AML-193 (cell line): Measurements from ENCODE around the gene TMEM120A.
A peak's percentile ranks its signal among the peaks of the same experiment; 100 is the strongest.

Experiments used
- DNase-seq, 2 experiments: peaks; one replicate each; lab custom pipeline; 2025; lab: John Stamatoyannopoulos, UW

The TMEM120A gene

DNA sequence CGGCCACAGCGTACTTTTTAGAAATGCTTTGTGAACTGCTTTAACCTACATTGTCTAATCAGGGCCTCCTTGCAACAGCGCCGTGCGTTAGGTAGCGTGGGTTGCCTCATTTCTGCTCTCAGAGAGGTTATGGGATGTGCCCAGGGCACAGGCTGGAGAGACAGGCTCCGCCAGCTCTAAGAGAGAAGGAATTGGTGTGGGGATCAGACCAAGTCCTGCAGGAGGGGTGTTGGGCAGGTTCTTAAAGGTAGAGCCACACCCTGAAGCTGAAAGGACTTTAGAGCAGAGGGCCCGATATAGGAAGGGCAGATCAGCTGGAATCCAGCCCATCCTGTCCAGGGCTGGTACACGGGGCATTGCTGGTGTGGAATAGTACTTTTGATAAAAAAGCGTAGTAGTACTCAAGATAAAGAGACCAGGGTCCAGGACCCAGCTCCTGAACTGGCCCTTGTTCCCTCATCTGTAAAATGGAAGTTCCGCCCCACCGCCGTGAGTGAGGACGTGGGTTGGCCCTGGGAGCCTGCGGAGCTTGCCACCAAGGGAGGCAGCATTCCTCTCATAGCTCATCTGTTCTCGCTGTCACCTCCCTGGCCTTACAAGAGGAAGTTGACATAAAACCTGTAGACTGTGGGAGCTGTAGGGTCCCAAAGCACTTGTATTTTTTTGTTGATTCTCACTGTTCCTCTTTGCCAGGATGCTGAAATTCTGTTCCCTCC is 37.2 kb downstream of the TMEM120A start:
- no peak for DNase-seq

DNA sequence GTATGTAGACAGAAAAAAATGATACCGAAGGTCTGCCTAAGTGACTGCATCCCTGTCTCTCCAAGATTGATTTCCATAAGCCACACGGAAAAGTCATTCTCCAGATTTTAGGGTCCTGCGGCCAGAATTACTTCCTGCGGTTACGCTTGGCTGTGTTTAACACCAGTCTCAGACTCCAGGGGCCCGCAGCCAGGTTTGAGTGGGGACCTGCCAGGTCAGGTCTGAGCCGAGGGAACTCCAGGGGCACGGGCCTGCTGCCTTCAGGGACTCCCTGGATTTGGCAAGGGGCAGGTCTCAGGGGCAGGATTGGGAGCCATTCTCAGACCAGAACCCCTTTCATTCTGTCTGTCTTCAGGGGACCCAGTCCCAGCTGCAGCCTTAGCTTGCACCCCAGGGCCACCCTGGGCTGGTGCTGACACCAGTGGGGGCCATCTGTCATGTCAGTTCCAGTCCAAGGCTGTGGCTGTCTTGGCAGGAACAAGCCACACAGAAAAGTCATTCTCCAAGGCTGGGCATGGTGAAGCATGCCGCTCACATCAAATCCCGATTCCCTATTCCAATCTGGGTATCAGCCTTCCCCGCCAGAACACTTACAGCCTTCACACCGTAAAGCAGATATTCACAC is 39.0 kb downstream of the TMEM120A start:
- DNase-seq, result no peak

DNA sequence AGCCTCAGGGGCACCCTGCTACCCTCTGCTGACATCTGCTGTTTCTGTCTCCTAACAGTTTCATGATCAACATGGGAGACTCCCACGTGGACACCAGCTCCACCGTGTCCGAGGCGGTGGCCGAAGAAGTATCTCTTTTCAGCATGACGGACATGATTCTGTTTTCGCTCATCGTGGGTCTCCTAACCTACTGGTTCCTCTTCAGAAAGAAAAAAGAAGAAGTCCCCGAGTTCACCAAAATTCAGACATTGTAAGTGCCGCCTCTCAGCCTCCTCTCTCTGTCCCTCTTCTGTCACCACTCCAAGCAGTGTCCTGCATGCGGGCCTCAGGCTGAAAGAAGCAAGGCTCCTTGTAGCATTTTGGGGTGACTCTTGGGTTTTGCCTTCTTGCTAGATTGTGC is 40.5 kb downstream of the TMEM120A start:
- no peak for DNase-seq

DNA sequence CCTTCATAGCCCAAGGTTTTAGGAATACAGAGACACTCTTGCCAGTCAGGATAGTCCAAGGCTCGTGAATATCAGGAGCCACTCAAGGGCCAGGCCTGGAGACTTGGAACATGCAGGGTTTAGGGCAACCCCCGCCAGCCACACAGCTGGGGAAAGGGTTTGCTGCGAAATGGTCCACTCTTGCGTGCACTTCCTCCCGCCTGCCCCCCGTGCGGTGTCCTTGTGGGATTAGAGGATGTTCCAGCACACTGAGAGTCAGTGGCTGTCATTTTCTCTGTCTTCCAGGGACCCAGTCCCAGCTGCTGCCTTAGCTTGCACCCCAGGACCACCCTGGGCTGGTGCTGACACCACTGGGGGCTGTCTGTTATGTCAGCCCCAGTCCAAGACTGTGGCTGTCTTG is 41.0 kb downstream of the TMEM120A start:
- no peak for DNase-seq

DNA sequence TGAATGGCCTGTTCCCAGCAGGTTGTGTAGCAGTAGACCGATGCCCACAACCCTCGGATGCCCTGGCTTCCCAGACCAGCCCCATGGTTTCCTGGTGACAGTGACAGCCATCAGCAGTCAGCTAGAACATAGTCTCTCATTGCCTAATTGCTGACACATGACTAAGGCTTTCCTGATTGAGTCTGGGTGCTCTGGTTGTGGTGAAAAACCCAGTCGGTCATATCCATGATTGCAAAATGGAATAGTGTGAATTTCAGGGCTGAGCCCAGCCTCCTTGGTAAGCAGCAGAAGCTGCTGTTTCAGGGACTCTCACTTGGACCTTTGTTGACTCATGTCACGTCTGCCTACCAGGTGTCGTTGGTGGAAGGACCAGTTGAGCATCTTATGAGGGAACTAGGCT is 42.9 kb downstream of the TMEM120A start:
- peak; percentile 86 to 95 for DNase-seq

DNA sequence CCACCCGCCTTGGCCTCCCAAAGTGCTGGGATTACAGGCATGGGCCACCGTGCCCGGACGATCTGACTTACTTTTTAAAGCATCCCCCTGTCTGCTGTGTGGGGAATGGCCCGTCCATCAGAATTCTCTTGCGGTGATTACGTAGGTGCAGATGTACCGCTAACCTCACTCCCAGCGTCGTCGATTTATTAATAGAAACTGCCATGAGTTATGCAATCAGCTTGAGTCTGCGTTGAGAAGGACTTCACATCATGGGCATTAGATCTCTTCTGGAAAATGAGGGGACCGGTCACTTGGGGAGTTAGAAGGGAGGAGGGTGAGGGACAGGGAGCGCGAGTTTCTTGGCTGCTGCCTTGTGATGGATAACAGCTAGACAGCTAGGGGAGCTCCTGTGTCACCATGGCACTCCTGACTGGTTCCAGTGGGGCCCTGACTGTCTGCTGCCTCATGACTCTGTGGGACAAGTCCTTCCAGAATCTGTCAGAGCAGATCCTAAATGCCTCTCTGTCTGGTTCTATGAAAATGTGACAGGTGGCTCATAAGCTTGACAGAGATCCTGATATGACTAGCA is 44.2 kb downstream of the TMEM120A start:
- no peak for DNase-seq

DNA sequence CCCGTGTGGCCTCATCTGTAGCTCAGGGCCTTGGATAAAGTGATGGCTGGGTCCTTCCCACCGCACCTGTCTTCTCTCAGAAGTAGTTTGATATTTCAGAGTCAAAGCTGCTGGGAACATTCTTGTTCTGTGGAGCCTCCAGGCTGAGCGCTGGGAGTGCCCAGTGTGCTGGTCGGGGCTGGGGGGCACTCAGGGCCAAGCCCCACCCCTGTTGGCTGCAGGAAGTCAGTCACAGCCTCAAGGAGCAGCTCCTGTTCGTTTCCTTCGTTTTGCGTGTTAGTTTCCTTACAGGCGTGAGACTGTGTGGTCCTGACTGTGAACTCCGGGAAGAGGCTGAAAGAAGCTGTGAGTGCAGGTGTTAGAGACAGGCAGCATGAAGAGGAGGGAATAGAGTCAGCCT is 46.2 kb downstream of the TMEM120A start:
- DNase-seq, result no peak

DNA sequence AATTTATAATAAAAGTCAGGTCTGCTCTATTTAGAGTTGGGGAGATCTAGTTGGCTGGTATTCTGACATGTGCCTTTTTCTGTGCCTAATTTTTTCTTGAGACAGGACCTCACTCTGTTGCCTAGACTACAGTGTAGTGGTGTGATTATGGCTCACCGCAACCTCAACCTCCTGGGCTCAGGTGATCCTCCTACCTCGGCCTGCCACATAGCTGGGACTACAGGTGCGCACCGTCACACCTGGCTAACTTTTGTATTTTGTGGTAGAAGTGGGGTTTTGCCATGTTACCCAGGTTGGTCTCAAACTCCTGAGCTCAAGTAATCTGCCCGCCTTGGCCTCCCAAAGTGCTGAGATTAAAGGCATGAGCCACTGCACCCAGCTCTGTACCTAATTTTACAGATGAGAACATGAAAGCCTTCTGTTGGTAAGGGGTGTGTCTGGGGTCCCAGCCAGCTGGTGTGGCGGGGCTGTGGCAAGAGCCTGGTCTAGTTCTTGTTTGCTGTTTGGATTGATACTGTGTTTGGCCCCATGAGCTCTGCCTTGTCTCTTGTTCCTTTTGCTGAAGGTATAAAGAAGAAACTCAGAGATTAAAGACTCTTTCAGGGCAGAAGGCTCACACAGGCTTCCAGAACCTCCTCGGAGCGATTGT is 48.1 kb downstream of the TMEM120A start:
- DNase-seq, result no peak

DNA sequence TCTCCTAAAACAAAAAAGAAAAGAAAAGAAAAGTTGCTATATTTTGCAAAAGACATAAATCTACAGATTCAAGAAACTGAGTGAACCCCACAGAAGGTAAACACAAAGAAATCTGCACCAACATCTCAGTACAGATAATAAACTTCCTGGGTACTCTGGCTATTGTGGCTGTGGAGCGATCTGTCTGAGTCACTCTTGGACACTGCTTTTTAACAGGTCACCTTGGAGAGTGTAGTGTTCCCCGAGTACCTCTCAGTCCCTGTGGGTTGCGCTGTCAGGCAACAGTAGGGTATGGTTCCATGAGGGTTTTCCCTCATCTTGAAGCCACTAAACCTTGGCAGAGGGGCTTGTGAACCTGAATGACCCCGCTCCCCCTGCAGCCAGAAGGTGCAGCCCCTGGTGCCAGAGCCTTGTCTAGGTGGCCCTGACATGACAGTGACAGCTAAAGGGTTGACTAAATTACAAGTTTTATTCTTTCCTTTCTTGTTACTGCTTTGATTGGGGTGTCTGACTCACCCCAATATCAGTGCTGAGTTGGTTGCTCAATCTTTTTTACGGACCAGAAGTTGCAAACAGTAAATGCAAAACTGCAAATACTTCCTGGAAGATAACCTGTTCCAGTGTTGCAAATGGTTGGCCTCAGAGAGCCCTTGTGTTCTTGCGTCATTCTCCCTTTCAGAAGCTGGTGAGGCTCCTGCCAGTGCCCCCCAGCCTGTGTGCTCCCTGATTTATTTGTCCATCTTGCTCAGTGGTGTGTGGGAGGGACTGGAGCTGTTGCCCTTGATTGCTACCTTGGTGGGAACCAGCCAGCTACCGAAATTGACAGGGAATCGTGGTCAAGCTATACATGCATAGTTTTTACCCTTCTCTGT is 48.9 kb downstream of the TMEM120A start:
- peak; percentile 89 to 93 for DNase-seq

DNA sequence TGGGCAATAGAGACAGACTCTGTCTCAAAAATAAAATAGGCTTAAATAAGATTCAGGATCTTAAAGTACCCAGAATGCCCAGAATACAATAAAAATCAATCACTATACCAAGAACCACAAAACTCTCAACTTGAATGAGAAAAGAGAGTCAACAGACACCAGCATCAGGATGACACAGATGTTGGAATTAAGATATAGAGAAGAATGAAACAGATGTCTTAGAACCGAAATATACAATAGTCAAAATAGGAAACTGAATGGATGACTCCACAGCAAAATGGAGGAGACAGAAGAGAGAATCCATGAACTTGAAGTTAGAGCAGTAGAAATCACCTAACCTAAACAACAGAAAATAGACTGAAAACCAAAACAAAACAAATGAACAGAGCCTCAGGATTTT is 49.9 kb downstream of the TMEM120A start:
- DNase-seq, result no peak

DNA sequence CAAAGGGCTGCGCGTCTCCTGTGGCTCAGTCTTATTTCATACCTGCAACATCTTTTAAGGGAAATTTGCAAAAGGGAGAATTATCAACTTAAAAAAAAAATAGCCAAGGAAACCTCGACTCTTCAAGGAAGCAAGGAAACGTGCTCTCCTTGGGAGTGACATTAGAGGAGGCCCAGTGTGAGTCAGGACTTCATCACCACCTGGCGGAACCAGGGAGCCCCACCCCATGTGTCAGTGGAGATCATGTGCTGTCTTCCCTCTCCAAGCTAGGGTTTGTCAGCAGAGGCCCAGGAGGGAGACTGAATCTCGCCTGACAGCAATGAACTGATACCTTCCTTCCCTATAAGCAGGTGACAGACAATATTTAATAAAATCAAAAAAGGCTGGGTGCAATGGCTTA is 50.5 kb downstream of the TMEM120A start:
- DNase-seq, result no peak

DNA sequence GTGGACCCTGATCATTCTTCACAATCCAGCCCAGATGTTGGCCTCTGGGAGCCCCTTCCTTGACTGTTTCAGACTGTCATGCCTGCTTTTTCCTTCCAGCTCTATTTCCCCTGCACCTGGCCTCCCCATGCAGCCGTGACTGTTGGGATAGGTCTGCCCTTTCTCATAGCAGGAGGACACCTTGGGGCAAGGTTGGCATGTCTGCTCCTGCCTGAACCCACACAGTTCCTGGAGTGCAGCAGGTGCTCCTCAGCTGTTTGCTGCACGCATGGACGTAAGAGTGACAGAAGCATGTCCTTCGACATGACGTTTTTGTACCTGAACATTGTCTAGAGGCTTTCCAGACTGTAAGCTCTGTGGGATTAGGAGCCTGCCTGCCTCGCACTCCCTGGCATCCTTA is 55.5 kb downstream of the TMEM120A start:
- DNase-seq, result no peak

DNA sequence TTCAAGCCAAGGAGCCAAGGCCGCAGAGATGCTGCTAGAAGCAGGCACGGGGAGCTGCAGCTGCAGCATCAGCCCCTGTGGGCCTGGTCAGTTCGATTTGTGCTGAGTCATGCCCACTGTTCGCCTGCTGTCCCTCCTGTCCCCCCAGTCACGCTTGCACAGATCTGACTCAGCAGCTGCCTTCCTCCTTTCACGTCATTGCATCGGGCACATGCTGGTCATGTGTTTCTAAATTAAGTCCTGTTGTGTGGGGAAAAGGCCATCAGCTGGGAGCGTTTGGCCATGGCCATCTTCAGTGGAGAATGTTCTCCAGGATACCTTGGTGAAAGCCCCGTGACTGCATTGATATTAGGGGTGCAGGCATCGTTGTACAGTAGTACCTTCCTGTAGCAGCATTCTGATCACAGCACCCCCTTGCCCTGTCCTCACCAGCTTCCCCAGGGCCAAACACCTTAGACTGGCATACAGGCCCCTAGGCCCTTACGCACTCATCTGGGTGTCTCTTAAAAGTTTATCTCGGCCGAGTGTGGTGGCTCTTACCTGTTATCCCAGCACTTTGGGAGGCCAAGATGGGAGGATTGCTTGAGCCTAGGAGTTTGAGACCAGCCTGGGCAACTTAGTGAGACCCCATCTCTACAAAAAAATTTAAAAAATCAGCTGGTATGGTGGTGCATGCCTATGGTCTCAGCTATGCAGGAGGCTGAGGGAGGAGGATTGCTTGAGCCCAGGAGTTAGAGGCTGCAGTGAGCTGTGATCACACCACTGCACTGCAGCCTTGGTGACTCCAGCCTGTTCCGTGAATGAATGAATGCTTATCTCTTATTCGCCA is 56.2 kb downstream of the TMEM120A start:
- no peak for DNase-seq
